ENCODE measurements around the gene CSF3.

CSF3 gene

GRCh38 chr17:40062329-40063186, 47.3 kb downstream of the CSF3 start, which contains the start of gene THRA:
Gene THRA (plus strand): TSS chr17:40062965. CDS start chr17:40074489, 11,524 bp downstream.
- peak; percentile 68 for DNase-seq

GRCh38 chr17:40063187-40063771, 48.0 kb downstream of the CSF3 start:
- DNase-seq = peak; percentile 37

GRCh38 chr17:40063901-40064531, 48.8 kb downstream of the CSF3 start:
- peak; percentile 36 for DNase-seq

- DNase-seq = no peak
These were observed 49.9 kb downstream of the CSF3 start for GRCh38 chr17:40064971-40065768.

GRCh38 chr17:40065769-40066510, 50.7 kb downstream of the CSF3 start:
- no peak for DNase-seq
